Measurements from ENCODE around the gene VPS51.

VPS51 gene

GRCh38 chr11:65124480-65125196 is 28.6 kb downstream of the VPS51 start:
- TF ChIP-seq, protein P1, sequence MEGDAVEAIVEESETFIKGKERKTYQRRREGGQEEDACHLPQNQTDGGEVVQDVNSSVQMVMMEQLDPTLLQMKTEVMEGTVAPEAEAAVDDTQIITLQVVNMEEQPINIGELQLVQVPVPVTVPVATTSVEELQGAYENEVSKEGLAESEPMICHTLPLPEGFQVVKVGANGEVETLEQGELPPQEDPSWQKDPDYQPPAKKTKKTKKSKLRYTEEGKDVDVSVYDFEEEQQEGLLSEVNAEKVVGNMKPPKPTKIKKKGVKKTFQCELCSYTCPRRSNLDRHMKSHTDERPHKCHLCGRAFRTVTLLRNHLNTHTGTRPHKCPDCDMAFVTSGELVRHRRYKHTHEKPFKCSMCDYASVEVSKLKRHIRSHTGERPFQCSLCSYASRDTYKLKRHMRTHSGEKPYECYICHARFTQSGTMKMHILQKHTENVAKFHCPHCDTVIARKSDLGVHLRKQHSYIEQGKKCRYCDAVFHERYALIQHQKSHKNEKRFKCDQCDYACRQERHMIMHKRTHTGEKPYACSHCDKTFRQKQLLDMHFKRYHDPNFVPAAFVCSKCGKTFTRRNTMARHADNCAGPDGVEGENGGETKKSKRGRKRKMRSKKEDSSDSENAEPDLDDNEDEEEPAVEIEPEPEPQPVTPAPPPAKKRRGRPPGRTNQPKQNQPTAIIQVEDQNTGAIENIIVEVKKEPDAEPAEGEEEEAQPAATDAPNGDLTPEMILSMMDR (IDR thresholded peaks at IDR 0.05; ENCODE audit: low read depth, low read length), result no peak
- no peak overlapping the region for H3K4me3 ChIP-seq (ENCODE audit: low read depth, low read length)

DNA sequence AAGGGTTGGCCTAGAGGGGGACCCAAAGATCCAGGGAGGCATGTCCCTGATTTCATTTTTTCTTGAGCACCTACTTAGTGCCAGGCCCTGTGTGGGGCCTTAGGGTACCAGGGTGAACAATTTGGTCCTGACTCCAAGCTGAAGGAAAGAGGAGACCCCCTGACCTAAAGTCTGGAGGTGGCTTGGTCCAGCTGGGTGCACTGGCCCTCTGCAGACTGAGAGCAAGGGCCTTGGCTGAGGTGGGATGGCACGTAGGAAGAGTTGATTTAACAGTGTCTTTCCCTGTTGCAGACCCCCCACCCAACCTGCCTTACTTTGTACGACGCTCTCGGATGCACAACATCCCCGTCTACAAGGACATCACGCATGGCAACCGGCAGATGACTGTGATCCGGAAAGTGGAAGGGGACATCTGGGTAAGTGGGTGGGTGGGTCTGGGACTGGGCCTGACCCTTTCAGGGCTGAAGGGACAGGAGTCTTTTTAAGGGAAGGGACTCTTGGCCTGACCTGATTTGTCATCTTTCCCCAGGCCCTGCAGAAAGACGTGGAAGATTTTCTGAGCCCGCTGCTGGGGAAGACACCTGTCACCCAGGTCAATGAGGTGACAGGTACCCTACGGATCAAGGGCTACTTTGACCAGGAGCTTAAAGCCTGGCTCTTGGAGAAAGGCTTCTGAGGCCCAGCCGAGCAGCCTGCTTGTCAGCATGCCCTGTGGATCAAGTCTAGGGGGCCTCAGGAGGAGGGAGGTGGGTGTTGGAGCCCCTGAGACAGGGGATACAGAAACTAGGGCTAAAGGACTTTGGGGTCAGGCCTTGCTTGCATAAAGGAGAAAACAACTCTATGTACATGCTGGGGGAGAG is 29.4 kb downstream of the VPS51 start:
- H3K4me3 ChIP-seq (ENCODE audit: low read depth, low read length), result no peak overlapping the region
- TF ChIP-seq, protein P1 (IDR thresholded peaks at IDR 0.05; ENCODE audit: low read depth, low read length), result no peak

DNA sequence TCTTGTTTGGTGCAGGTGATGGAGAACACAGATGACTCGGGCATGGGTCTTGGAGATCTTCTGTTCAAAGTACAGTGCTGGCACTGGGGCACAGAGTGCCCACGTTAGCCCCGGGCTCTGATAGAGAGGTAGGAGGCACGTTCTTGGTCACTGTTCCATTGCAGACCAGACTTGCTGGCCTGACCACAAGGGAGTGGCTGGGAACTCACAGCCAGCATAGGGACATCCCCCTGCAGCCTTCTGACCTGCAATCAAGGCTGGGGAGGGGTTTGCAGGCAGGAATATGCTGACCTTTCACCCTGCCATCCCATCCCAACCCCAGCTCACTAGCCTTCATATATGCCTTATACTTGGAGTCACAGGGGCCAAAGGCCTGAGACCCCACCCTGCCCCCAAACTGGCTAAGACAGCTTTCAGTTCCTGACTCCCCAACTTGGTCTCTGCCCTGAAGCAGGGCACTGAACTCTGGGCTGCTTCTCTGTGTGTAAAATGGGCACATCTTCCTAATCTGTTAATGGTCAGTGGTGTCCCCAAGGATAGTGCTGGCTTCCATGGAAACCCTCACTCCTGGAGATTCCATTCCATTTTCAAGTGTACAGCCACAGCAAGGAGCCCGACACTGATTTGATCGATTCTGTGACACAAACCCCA is 30.7 kb downstream of the VPS51 start:
- TF ChIP-seq, protein P1 (IDR thresholded peaks at IDR 0.05; ENCODE audit: low read depth, low read length), result no peak

GRCh38 chr11:65127473-65128181 is 31.6 kb downstream of the VPS51 start:
- TF ChIP-seq, protein P1 (IDR thresholded peaks at IDR 0.05; ENCODE audit: low read depth, low read length), result no peak
- H3K4me3 ChIP-seq (ENCODE audit: low read depth, low read length), result no peak overlapping the region

More for the DNA sequence above, 30.7 kb downstream of the VPS51 start:
- H3K4me3 ChIP-seq (ENCODE audit: low read depth, low read length), result no peak overlapping the region

DNA sequence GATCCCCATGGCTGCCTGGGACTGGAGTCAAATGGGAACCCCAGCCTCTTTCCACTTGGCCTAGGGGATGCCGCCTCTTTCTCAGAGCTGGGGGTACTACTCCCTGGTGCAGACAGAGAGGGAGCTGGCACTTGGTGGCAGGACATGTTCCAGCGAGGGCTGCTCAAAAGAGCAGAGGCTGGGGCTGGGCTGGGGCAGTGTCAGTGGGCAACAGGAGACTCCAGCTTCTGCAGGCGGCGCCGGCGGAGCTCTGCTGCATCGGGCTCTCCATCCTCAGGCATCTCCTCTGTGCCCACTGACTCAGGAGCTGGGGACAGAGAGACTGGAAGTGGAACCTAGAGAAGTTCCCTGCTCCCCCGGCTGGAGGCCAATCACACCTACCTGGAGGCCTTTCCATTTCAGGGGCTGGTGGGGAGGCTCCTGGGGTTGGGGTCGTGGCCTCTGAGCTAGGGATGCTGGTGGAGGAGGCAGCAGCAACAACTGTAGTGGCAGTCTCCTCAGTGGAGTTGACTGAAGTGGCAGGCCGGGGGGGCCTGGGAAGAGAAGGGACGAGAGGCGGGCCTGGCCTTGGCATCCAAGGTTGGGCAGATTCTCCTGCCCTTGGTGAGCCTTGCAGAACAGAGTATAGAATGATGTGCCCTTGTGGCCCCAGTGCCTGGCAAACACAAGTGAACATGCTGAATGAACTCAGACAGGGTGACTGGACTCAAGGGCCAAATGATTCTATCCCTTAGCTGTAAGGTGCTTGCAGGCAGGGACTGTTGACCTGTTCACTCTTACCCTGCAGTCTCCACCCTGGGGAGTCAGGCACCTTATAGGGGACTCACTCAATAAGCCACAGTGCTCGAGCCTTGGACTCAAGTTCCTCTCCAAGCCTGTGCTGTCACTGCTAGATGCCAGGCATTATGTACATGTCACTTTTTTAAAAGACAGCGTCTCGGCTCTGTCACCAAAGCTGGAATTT is 32.5 kb downstream of the VPS51 start:
- H3K4me3 ChIP-seq (ENCODE audit: low read depth, low read length), result no peak overlapping the region
- TF ChIP-seq, protein P1 (IDR thresholded peaks at IDR 0.05; ENCODE audit: low read depth, low read length), result no peak

Measured in WI38 (cell line).